Kidney tubule cell (primary cell): Measurements from ENCODE around the gene FBXL22.
A peak's percentile ranks its signal among the peaks of the same experiment; 100 is the strongest.
"Not testable (repeated sequence)": the region's sequence is repeated elsewhere in the genome, so short reads cannot be mapped to it uniquely, and the experiment has no call there.

ENCODE experiments used
- DNase-seq: peaks from one replicate; pipeline ENCODE4 v3.0.0-alpha.2; 2018; ENCODE audit warnings: low spot score

Gene FBXL22

GRCh38 chr15:63612300-63612699 lies 15.1 kb downstream of the FBXL22 start:
- no peak for DNase-seq

GRCh38 chr15:63615935-63616334 lies 18.7 kb downstream of the FBXL22 start:
- DNase-seq = peak; percentile 73

- not testable (repeated sequence) for DNase-seq
These were observed 20.0 kb downstream of the FBXL22 start for GRCh38 chr15:63617147-63617546.

- not testable (repeated sequence) for DNase-seq
These were observed 20.4 kb downstream of the FBXL22 start for GRCh38 chr15:63617627-63618026.

GRCh38 chr15:63620760-63621159 lies 23.6 kb downstream of the FBXL22 start:
- DNase-seq = not testable (repeated sequence)

GRCh38 chr15:63623232-63623969 lies 26.2 kb downstream of the FBXL22 start:
- no peak for DNase-seq

- DNase-seq = no peak
These were observed 29.8 kb downstream of the FBXL22 start for GRCh38 chr15:63626955-63627354.

GRCh38 chr15:63628123-63628822 lies 31.1 kb downstream of the FBXL22 start:
- no peak for DNase-seq

GRCh38 chr15:63630036-63630751 lies 33.0 kb downstream of the FBXL22 start:
- DNase-seq = no peak

GRCh38 chr15:63633312-63633711 lies 36.1 kb downstream of the FBXL22 start:
- no peak for DNase-seq

- DNase-seq = no peak
These were observed 37.0 kb downstream of the FBXL22 start for GRCh38 chr15:63634154-63634553.

- DNase-seq = no peak
These were observed 39.4 kb downstream of the FBXL22 start for GRCh38 chr15:63636518-63637061.

GRCh38 chr15:63638839-63639238 lies 41.7 kb downstream of the FBXL22 start:
- no peak for DNase-seq

GRCh38 chr15:63640146-63640545 lies 43.0 kb downstream of the FBXL22 start:
- DNase-seq = no peak
